GM19035 (cell line): Measurements from ENCODE around the gene MEGF8.

Experiments used
- ATAC-seq: cut with Tn5 transposase; IDR thresholded peaks from one replicate; pipeline ENCODE4 v1.9.1; 2021; ENCODE audit not compliant: unreplicated experiment

MEGF8 gene

GRCh38 chr19:42352301-42353259, 27.1 kb downstream of the MEGF8 start:
- ATAC-seq: no peak

- ATAC-seq: no peak
These were observed 28.0 kb downstream of the MEGF8 start for GRCh38 chr19:42353341-42354015.

GRCh38 chr19:42355896-42356295, 30.5 kb downstream of the MEGF8 start:
- ATAC-seq: no peak

- no peak for ATAC-seq
These were observed 31.3 kb downstream of the MEGF8 start for GRCh38 chr19:42356686-42357085.

- no peak for ATAC-seq
These were observed 31.9 kb downstream of the MEGF8 start for GRCh38 chr19:42357290-42357689.

GRCh38 chr19:42360787-42361544, 35.5 kb downstream of the MEGF8 start:
- no peak for ATAC-seq

GRCh38 chr19:42361545-42361910, 36.1 kb downstream of the MEGF8 start:
- ATAC-seq: no peak

- ATAC-seq: no peak
These were observed 36.9 kb downstream of the MEGF8 start for GRCh38 chr19:42362342-42362741.

- no peak for ATAC-seq
These were observed 37.5 kb downstream of the MEGF8 start for GRCh38 chr19:42362891-42363440.

GRCh38 chr19:42363614-42364346, 38.3 kb downstream of the MEGF8 start:
- no peak for ATAC-seq

- no peak for ATAC-seq
These were observed 41.2 kb downstream of the MEGF8 start for GRCh38 chr19:42366673-42367072.

- no peak for ATAC-seq
These were observed 42.5 kb downstream of the MEGF8 start for GRCh38 chr19:42367929-42368328.

- no peak for ATAC-seq
These were observed 42.9 kb downstream of the MEGF8 start for GRCh38 chr19:42368360-42368759.

GRCh38 chr19:42368765-42369164, 43.3 kb downstream of the MEGF8 start:
- ATAC-seq: no peak

GRCh38 chr19:42369433-42370067, 44.1 kb downstream of the MEGF8 start:
- ATAC-seq: no peak

- ATAC-seq: no peak
These were observed 44.7 kb downstream of the MEGF8 start for GRCh38 chr19:42370068-42370520.

- ATAC-seq: no peak
These were observed 45.3 kb downstream of the MEGF8 start for GRCh38 chr19:42370626-42371175.

- no peak for ATAC-seq
These were observed 49.5 kb downstream of the MEGF8 start for GRCh38 chr19:42374826-42375376.

- ATAC-seq: no peak
These were observed 50.2 kb downstream of the MEGF8 start for GRCh38 chr19:42375415-42376176.
